AG04450 (cell line): ENCODE results near the gene MATN4. TPM values are rescaled to one million over a fixed set of nuclear protein-coding genes. Genes with fewer than 3 reads are reported as not detected.

ENCODE experiments used
- CTCF ChIA-PET: fragments of 300-600, 350-600 bp; formaldehyde crosslinking; extraction: SDS; loops from one replicate; lab custom pipeline; 2022; ENCODE audit warnings: antibody characterized with exemption, inconsistent platforms; lab: Charles Lee
- POLR2A ChIA-PET: fragments of 350-600 bp; formaldehyde crosslinking; extraction: SDS; loops from one replicate; lab custom pipeline; 2021; ENCODE audit warnings: antibody characterized with exemption, inconsistent platforms; lab: Yijun Ruan, JAX
- DNase-seq: peaks from one replicate; pipeline ENCODE4 v3.0.0-alpha.2; 2011; ENCODE audit warnings: low read depth, low spot score
- H3K27ac ChIP-seq: one replicate; pipeline ENCODE4 v1.5.1; 2012; ENCODE audit warnings: low read depth, low read length, control low read depth
- H3K27me3 ChIP-seq: one replicate; pipeline ENCODE4 v1.6.0; 2012; ENCODE audit warnings: low read length; ENCODE audit not compliant: control insufficient read depth, insufficient read depth
- H3K4me3 ChIP-seq: 2 replicates; pipeline ENCODE4 v1.5.1; 2011; ENCODE audit warnings: mild to moderate bottlenecking, low read depth, low read length, control low read depth
- H3K9me3 ChIP-seq: 2 replicates; pipeline ENCODE4 v1.5.1; 2012; ENCODE audit warnings: low read length; ENCODE audit not compliant: control insufficient read depth, insufficient read depth
- CTCF ChIP-seq: IDR thresholded peaks from 2 replicates; pipeline ENCODE4 v1.5.1; 2011; ENCODE audit warnings: low read depth, low read length, control low read depth, inconsistent platforms
- polyA plus RNA-seq: library from polyadenylated mRNA; depleted of rRNA; stranded (reverse); fragments of >200 nt; gene quantifications from 2 replicates; pipeline ENCODE4 v1.2.3, GENCODE V29; 2011; rRNA removed

Gene MATN4
- polyA plus RNA-seq, 1 experiment: not detected

GRCh38 chr20:45253261-45253660, 54.8 kb downstream of the MATN4 start:
- no peak for DNase-seq
- no peak for TF ChIP-seq CTCF
- Histone ChIP-seq H3K27ac (no peak overlapping the region), H3K27me3 (peaks cover 10% of the 10 kb centered on the region), H3K9me3 (no peaks in the 10 kb centered on the region), H3K4me3 (no peak overlapping the region)
- POLR2A ChIA-PET: no interaction called here
- CTCF ChIA-PET: no interaction called here

GRCh38 chr20:45251884-45252560, 56.1 kb downstream of the MATN4 start:
- DNase-seq: no peak
- TF ChIP-seq CTCF: no peak
- peaks cover 12% of the 10 kb centered on the region for H3K27me3 ChIP-seq
- H3K27ac ChIP-seq: no peak overlapping the region
- no peak overlapping the region for H3K4me3 ChIP-seq
- H3K9me3 ChIP-seq: no peaks in the 10 kb centered on the region
- ChIA-PET POLR2A (no interaction called here), CTCF (no interaction called here)

- Histone ChIP-seq H3K27me3 (peaks cover 9% of the 10 kb centered on the region), H3K4me3 (no peak overlapping the region), H3K27ac (no peak overlapping the region), H3K9me3 (no peaks in the 10 kb centered on the region)
- TF ChIP-seq CTCF: no peak
- CTCF ChIA-PET: no interaction called here
- DNase-seq: no peak
- POLR2A ChIA-PET: no interaction called here
Observed at GRCh38 chr20:45248609-45249008, 59.5 kb downstream of the MATN4 start.

- ChIA-PET POLR2A (no interaction called here), CTCF (no interaction called here)
- no peak for DNase-seq
- Histone ChIP-seq H3K27me3 (peaks cover 9% of the 10 kb centered on the region), H3K9me3 (no peaks in the 10 kb centered on the region), H3K27ac (no peak overlapping the region), H3K4me3 (no peak overlapping the region)
- no peak for TF ChIP-seq CTCF
Observed at GRCh38 chr20:45247865-45248264, 60.2 kb downstream of the MATN4 start.

- no peak for DNase-seq
- TF ChIP-seq CTCF: no peak
- ChIA-PET POLR2A (no interaction called here), CTCF (interaction anchor here (2.4 kb wide), 1 partner anchor 44 kb away, joined by 6 read pairs; no protein-coding TSS in a partner anchor)
- peaks cover 5% of the 10 kb centered on the region for H3K27me3 ChIP-seq
- no peak overlapping the region for H3K27ac ChIP-seq
- H3K4me3 ChIP-seq: no peak overlapping the region
- H3K9me3 ChIP-seq: no peaks in the 10 kb centered on the region
Observed at GRCh38 chr20:45246109-45246508, 62.0 kb downstream of the MATN4 start.

Other genes with a start within 250 kb of the MATN4 start
- gene KCNS1, start 207.2 kb downstream of the MATN4 start, polyA plus RNA-seq: 0.30 and 0.31 TPM in 2 replicates
- not detected in 2 replicates for gene WFDC5, start 193.1 kb downstream of the MATN4 start, polyA plus RNA-seq
- gene WFDC12, start 183.8 kb downstream of the MATN4 start, polyA plus RNA-seq: not detected in 2 replicates
- not detected in 2 replicates for gene PI3, start 133.4 kb downstream of the MATN4 start, polyA plus RNA-seq
- not detected in 2 replicates for gene SEMG1, start 101.3 kb downstream of the MATN4 start, polyA plus RNA-seq
- not detected in 2 replicates for gene SEMG2, start 86.9 kb downstream of the MATN4 start, polyA plus RNA-seq
- gene SLPI, start 53.7 kb downstream of the MATN4 start, polyA plus RNA-seq: not detected in 2 replicates
- not detected in 2 replicates for gene RBPJL, start 1.5 kb downstream of the MATN4 start, polyA plus RNA-seq
- gene SDC4, start 40.1 kb upstream of the MATN4 start, polyA plus RNA-seq: 177 and 204 TPM in 2 replicates
- 25.1 and 33.4 TPM in 2 replicates for gene SYS1, start 54.9 kb upstream of the MATN4 start, polyA plus RNA-seq
- not detected in 2 replicates for gene TP53TG5, start 70.0 kb upstream of the MATN4 start, polyA plus RNA-seq
- gene DBNDD2, start 100.0 kb upstream of the MATN4 start, polyA plus RNA-seq: 12.8 and 13.8 TPM in 2 replicates
- 114 and 140 TPM in 2 replicates for gene PIGT, start 107.8 kb upstream of the MATN4 start, polyA plus RNA-seq
- gene WFDC2, start 161.5 kb upstream of the MATN4 start, polyA plus RNA-seq: not detected in 2 replicates
- not detected in 2 replicates for gene SPINT3, start 207.3 kb upstream of the MATN4 start, polyA plus RNA-seq
- not detected in 2 replicates for gene WFDC6, start 231.2 kb upstream of the MATN4 start, polyA plus RNA-seq
- not detected in 2 replicates for gene EPPIN, start 239.1 kb upstream of the MATN4 start, polyA plus RNA-seq